Caki2 (cell line): ENCODE measurements around the gene TXLNA. TPM values are rescaled to one million over a fixed set of nuclear protein-coding genes. Genes with fewer than 3 reads are reported as not detected.

ENCODE experiments used
- DNase-seq: peaks from one replicate; pipeline ENCODE4 v3.0.0-alpha.2; 2015; ENCODE audit warnings: low read depth
- in situ Hi-C: cut with HindIII; loops from 2 replicates; pipeline ENCODE4 v1.10.0; 2016; ENCODE audit warnings: low sequenced_read_pairs, low pct_unique_long_range_greater_than_20kb, mixed read lengths
- total RNA-seq: library from RNA; depleted of rRNA; stranded (reverse); fragments of >200 nt; shearing (Covaris generic); gene quantifications from 2 replicates; pipeline ENCODE4 v1.2.3, GENCODE V29; 2014; ENCODE audit warnings: low replicate concordance

The TXLNA gene
- total RNA-seq, 1 experiment from 2014 or later = 63.9 TPM

- in situ Hi-C loops = no loop called here
- peak; percentile 61 for DNase-seq
These were observed 20.9 kb downstream of the TXLNA start, which contains the start of gene CCDC28B for GRCh38 chr1:32200226-32201010. Gene CCDC28B (plus strand): TSS chr1:32200595. CDS start chr1:32201936, 1,341 bp downstream.

- in situ Hi-C loops = no loop called here
- no peak for DNase-seq
These were observed 21.8 kb downstream of the TXLNA start for GRCh38 chr1:32201011-32201855.

GRCh38 chr1:32204943-32205361 is 25.5 kb downstream of the TXLNA start:
- in situ Hi-C loops = no loop called here
- DNase-seq = no peak

- in situ Hi-C loops = no loop called here
- DNase-seq = peak; percentile 76
These were observed 26.2 kb downstream of the TXLNA start, which contains the start of gene IQCC for GRCh38 chr1:32205401-32206370. Gene IQCC (plus strand): TSS chr1:32205671. CDS start chr1:32205682, 11 bp downstream.

GRCh38 chr1:32208469-32208868 is 29.0 kb downstream of the TXLNA start:
- DNase-seq = no peak
- in situ Hi-C loops = no loop called here

- in situ Hi-C loops = no loop called here
- DNase-seq = peak; percentile 93
These were observed 29.4 kb downstream of the TXLNA start, which contains the start of gene DCDC2B for GRCh38 chr1:32208891-32209328. Gene DCDC2B (plus strand): TSS chr1:32209089. CDS start chr1:32209094, 5 bp downstream.

GRCh38 chr1:32215629-32216480 is 36.4 kb downstream of the TXLNA start:
- DNase-seq = peak; percentile 47
- in situ Hi-C loops = no loop called here

GRCh38 chr1:32216566-32216965 is 37.1 kb downstream of the TXLNA start:
- in situ Hi-C loops = no loop called here
- no peak for DNase-seq

GRCh38 chr1:32219022-32219421 is 39.5 kb downstream of the TXLNA start:
- no peak for DNase-seq
- in situ Hi-C loops = no loop called here

- in situ Hi-C loops = no loop called here
- DNase-seq = peak; percentile 74
These were observed 41.5 kb downstream of the TXLNA start for GRCh38 chr1:32220746-32221580.

- in situ Hi-C loops = no loop called here
These were observed 42.1 kb downstream of the TXLNA start for GRCh38 chr1:32221581-32221979.

GRCh38 chr1:32221980-32222755 is 42.7 kb downstream of the TXLNA start, which contains the start of the genes EIF3I and TMEM234:
Gene EIF3I (plus strand): TSS chr1:32222407. CDS start chr1:32222442, 35 bp downstream.
Gene TMEM234 (minus strand): TSS chr1:32222353. CDS start chr1:32222322, 31 bp downstream.
- peak; percentile 78 for DNase-seq

More at GRCh38 chr1:32221581-32221979, 42.1 kb downstream of the TXLNA start:
- DNase-seq = no peak

GRCh38 chr1:32223683-32224082 is 44.2 kb downstream of the TXLNA start:
- no peak for DNase-seq
- in situ Hi-C loops = no loop called here

More at GRCh38 chr1:32221980-32222755, 42.7 kb downstream of the TXLNA start, which contains the start of the genes EIF3I and TMEM234:
- in situ Hi-C loops = no loop called here

- no peak for DNase-seq
- in situ Hi-C loops = no loop called here
These were observed 44.8 kb downstream of the TXLNA start for GRCh38 chr1:32224285-32224684.

GRCh38 chr1:32228771-32229170 is 49.3 kb downstream of the TXLNA start:
- in situ Hi-C loops = no loop called here
- DNase-seq = no peak
